Measurements from ENCODE around the gene APOA5. TPM values are rescaled to one million over a fixed set of nuclear protein-coding genes. Genes with fewer than 3 reads are reported as not detected.

APOA5 gene
- total and polyA plus RNA-seq, 2 of the 13 experiments (the other 11 are each of a cell fraction or from before 2014, with no cell fraction given): 44.0 to 49.1 TPM

- TF ChIP-seq ZNF557 (CRISPR knock-in tag; IDR thresholded peaks at IDR 0.05): no peak
- TF ChIP-seq, protein P1, sequence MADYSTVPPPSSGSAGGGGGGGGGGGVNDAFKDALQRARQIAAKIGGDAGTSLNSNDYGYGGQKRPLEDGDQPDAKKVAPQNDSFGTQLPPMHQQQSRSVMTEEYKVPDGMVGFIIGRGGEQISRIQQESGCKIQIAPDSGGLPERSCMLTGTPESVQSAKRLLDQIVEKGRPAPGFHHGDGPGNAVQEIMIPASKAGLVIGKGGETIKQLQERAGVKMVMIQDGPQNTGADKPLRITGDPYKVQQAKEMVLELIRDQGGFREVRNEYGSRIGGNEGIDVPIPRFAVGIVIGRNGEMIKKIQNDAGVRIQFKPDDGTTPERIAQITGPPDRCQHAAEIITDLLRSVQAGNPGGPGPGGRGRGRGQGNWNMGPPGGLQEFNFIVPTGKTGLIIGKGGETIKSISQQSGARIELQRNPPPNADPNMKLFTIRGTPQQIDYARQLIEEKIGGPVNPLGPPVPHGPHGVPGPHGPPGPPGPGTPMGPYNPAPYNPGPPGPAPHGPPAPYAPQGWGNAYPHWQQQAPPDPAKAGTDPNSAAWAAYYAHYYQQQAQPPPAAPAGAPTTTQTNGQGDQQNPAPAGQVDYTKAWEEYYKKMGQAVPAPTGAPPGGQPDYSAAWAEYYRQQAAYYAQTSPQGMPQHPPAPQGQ (CRISPR knock-in tag; IDR thresholded peaks at IDR 0.05; ENCODE audit: borderline replicate concordance): no peak
- TF ChIP-seq ZFP91 (CRISPR knock-in tag; IDR thresholded peaks at IDR 0.05; ENCODE audit: borderline replicate concordance): 0 out of 2 replicates have a peak, but pooled peaks have one; percentile 42
- TF ChIP-seq EED (CRISPR knock-in tag; IDR thresholded peaks at IDR 0.05): no peak; the same call in 1 of the 2 replicates
- TF ChIP-seq, protein P2, sequence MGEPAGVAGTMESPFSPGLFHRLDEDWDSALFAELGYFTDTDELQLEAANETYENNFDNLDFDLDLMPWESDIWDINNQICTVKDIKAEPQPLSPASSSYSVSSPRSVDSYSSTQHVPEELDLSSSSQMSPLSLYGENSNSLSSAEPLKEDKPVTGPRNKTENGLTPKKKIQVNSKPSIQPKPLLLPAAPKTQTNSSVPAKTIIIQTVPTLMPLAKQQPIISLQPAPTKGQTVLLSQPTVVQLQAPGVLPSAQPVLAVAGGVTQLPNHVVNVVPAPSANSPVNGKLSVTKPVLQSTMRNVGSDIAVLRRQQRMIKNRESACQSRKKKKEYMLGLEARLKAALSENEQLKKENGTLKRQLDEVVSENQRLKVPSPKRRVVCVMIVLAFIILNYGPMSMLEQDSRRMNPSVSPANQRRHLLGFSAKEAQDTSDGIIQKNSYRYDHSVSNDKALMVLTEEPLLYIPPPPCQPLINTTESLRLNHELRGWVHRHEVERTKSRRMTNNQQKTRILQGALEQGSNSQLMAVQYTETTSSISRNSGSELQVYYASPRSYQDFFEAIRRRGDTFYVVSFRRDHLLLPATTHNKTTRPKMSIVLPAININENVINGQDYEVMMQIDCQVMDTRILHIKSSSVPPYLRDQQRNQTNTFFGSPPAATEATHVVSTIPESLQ (CRISPR knock-in tag; conservative IDR thresholded peaks at IDR 0.05): no peak
- no peak; the same call in 1 of the 2 replicates for TF ChIP-seq ZNF841 (CRISPR knock-in tag; IDR thresholded peaks at IDR 0.05; ENCODE audit: borderline replicate concordance)
- TF ChIP-seq ZNF160 (CRISPR knock-in tag; IDR thresholded peaks at IDR 0.05): 0 out of 2 replicates have a peak, but pooled peaks have one; percentile 21
- no peak for TF ChIP-seq ZNF567 (CRISPR knock-in tag; IDR thresholded peaks at IDR 0.05; ENCODE audit: borderline replicate concordance)
- TF ChIP-seq ZNF616 (CRISPR knock-in tag; IDR thresholded peaks at IDR 0.05; ENCODE audit: low read depth): 0 out of 2 replicates have a peak, but pooled peaks have one; percentile 34
- TF ChIP-seq ZNF414 (CRISPR knock-in tag; IDR thresholded peaks at IDR 0.05): no peak
- TF ChIP-seq IKZF1 (IDR thresholded peaks at IDR 0.05): no peak
- TF ChIP-seq ZNF709 (CRISPR knock-in tag; IDR thresholded peaks at IDR 0.05): peak; percentile 34; the same call in 1 of the 2 replicates
- TF ChIP-seq HOXD1 (CRISPR knock-in tag; IDR thresholded peaks at IDR 0.05): no peak
- TF ChIP-seq, protein P3, sequence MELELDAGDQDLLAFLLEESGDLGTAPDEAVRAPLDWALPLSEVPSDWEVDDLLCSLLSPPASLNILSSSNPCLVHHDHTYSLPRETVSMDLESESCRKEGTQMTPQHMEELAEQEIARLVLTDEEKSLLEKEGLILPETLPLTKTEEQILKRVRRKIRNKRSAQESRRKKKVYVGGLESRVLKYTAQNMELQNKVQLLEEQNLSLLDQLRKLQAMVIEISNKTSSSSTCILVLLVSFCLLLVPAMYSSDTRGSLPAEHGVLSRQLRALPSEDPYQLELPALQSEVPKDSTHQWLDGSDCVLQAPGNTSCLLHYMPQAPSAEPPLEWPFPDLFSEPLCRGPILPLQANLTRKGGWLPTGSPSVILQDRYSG (CRISPR knock-in tag; IDR thresholded peaks at IDR 0.05): no peak
- TF ChIP-seq PAX8 (CRISPR knock-in tag; IDR thresholded peaks at IDR 0.05; ENCODE audit: borderline replicate concordance): no peak
- peak; percentile 40; the same call in 1 of the 2 replicates for TF ChIP-seq ZNF563 (CRISPR knock-in tag; IDR thresholded peaks at IDR 0.05)
- TF ChIP-seq ARNT2 (CRISPR knock-in tag; IDR thresholded peaks at IDR 0.05; ENCODE audit: low read depth): peak; percentile 77; the same call in 1 of the 2 replicates
- peak; percentile 37; the same call in 1 of the 2 replicates for TF ChIP-seq ZC3H4 (CRISPR knock-in tag; IDR thresholded peaks at IDR 0.05; ENCODE audit: borderline replicate concordance)
- no peak for TF ChIP-seq ZEB1 (IDR thresholded peaks at IDR 0.05; ENCODE audit: insufficient replicate concordance, low read depth)
Observed at GRCh38 chr11:116835791-116836631, 44.3 kb upstream of the APOA5 start (continued).

All from HepG2 (cell line).